HUES64 (cell line): Measurements from ENCODE around the gene ACVR1C.
"Not testable (repeated sequence)": the region's sequence is repeated elsewhere in the genome, so short reads cannot be mapped to it uniquely, and the experiment has no call there.

Source experiments
- H3K27ac ChIP-seq: 2 replicates; pipeline ENCODE4 v1.7.0; 2013; ENCODE audit warnings: low read depth, low read length, inconsistent platforms
- H3K27me3 ChIP-seq: 2 replicates; pipeline ENCODE4 v1.6.1; 2013; ENCODE audit warnings: mild to moderate bottlenecking, low read length; ENCODE audit not compliant: insufficient read depth
- H3K36me3 ChIP-seq: 2 replicates; pipeline ENCODE4 v1.6.1; 2013; ENCODE audit warnings: mild to moderate bottlenecking, low read length; ENCODE audit not compliant: insufficient read depth
- H3K4me1 ChIP-seq: 2 replicates; pipeline ENCODE4 v1.6.1; 2013; ENCODE audit warnings: mild to moderate bottlenecking, low read length, moderate library complexity; ENCODE audit not compliant: insufficient read depth
- H3K4me3 ChIP-seq: 2 replicates; pipeline ENCODE4 v1.5.1; 2013; ENCODE audit warnings: mild to moderate bottlenecking, low read length, moderate library complexity
- H3K9ac ChIP-seq: 2 replicates; pipeline ENCODE4 v1.6.1; 2013; ENCODE audit warnings: mild to moderate bottlenecking, low read depth, low read length
- H3K9me3 ChIP-seq: 2 replicates; pipeline ENCODE4 v1.6.1; 2013; ENCODE audit warnings: low read depth, low read length; ENCODE audit not compliant: insufficient read depth
- WGBS: fragments of 150-250, 120-280 bp; methylation state at CpG from one replicate; pipeline ENCODE4 v1.1.7; 2013; ENCODE audit warnings: missing lambda C conversion rate; 5-methylcytosine and 5-hydroxymethylcytosine counted together

Gene ACVR1C

DNA sequence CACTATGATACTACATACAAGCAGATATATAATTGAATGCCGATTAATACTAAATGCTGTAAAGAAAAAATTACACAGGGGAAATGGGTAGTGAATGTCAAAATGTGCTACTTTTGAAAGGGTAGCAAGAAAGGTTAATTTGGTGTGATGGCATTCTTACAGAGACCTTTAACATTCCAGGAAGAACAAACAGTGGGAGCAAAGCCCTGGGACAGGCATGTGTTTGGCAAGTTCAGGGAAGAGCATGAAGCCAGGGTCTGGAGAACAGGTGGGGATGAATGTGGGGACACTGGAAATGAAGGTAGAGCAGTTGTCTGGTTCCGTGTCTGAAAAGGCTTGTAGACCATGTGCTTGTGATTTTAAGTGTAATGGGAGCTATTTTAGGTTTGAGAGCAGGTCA is 102.6 kb downstream of the ACVR1C start:
- WGBS, result 91% methylated on average over 2 of the region's 2 CpGs

DNA sequence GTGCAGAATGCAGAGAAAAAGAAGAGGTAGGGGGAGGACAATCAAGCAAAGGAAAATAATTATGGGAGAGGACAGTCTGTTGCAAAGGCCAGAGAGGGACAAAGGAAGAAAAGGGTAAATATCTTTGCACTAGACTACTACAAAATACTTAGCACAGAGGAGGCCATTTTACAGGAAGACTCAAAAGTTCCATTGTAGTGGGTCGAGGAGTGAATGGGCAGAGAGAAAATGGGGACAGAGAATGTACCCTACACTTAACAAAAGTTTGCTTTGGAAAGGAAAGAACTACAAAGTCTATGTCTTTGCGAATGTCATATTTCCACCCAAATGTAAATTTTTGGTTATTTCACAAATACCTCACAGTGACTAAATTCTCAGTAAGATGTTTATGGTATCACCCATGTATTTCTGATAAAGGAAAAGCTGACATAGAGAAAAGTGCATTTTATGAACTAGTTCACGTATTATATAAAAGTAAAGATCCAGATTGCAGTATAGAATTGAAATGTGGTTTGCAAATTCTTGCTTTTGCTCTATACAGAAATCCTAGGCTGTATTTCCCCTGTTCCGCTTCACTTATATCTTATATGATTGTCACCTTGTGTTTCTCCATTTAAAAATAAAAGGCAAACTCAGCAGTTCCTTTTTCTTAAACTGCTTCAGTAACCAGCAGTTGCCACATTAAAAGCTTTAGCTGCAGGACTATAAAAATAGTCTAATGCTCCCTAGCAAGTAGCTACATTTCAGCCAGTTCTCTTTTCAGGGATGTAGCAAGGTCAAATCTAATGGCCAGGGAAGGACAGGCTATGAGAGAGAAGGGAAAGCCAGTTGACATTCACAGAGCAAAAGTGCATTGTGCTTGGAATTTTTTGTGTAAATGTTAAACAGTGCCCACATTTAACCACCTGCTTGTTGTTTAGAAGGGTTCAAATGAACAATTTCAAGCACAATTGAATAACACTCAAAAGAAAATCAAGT is 105.1 kb downstream of the ACVR1C start:
- Histone ChIP-seq H3K4me1 (no peaks in the 10 kb centered on the region), H3K4me3 (no peak overlapping the region), H3K9me3 (no peaks in the 10 kb centered on the region), H3K27ac (no peak overlapping the region), H3K9ac (no peak overlapping the region), H3K27me3 (no peaks in the 10 kb centered on the region), H3K36me3 (no peaks in the 10 kb centered on the region)
- 90% methylated on average over 3 of the region's 4 CpGs for WGBS

More for the DNA sequence above, 102.6 kb downstream of the ACVR1C start:
- Histone ChIP-seq H3K4me1 (no peaks in the 10 kb centered on the region), H3K27me3 (no peaks in the 10 kb centered on the region), H3K9me3 (no peaks in the 10 kb centered on the region), H3K27ac (no peak overlapping the region), H3K36me3 (no peaks in the 10 kb centered on the region), H3K4me3 (no peak overlapping the region), H3K9ac (no peak overlapping the region)

DNA sequence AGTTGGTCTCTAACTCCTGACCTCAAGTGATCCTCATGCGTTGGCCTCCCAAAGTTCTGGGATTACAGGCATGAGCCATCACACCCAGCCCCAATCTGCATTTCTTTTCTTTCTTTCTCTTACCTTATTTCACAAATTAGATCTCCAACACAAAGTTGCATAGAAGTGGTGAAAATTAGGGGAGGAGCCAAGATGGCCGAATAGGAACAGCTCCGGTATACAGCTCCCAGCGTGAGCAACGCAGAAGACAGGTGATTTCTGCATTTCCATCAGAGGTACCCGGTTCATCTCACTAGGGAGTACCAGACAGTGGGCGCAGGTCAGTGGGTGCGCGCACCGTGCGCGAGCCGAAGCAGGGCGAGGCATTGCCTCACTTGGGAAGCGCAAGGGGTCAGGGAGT is 113.7 kb downstream of the ACVR1C start:
- not testable (repeated sequence) for H3K36me3 ChIP-seq, H3K27me3 ChIP-seq, H3K4me1 ChIP-seq, H3K27ac ChIP-seq, H3K9ac ChIP-seq, H3K9me3 ChIP-seq
- peak overlapping the region; percentile 35 for H3K4me3 ChIP-seq
- 82% methylated on average over 15 of the region's 15 CpGs for WGBS

DNA sequence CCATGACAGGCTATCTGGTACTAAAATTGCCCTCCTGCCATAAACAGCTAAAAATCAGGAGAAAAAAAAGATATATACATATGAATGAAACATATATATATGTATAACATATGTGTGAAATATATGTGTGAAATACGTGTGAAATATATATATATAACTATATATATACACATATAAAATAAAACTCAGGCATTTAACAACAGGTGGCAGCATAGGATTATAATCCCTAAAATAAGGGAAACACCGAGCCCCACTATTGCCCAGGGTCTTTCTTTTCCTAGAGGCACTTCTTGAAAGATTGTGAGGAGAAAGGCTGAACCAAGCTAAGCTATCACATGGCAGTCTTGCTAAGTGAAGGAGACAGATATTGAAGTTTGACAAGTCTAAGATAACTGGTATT is 118.9 kb downstream of the ACVR1C start:
- H3K9me3 ChIP-seq, result 0 out of 2 replicates have a peak, but pooled peaks cover 4% of the 10 kb centered on the region
- H3K27me3 ChIP-seq, result no peaks in the 10 kb centered on the region
- 85% methylated on average over 1 of the region's 2 CpGs for WGBS
- H3K9ac ChIP-seq, result no peak overlapping the region
- H3K36me3 ChIP-seq, result no peaks in the 10 kb centered on the region
- H3K4me1 ChIP-seq, result no peaks in the 10 kb centered on the region
- H3K4me3 ChIP-seq, result no peak overlapping the region
- H3K27ac ChIP-seq, result no peak overlapping the region

- H3K9ac ChIP-seq, result no peak overlapping the region
- no peaks in the 10 kb centered on the region for H3K36me3 ChIP-seq
- no peaks in the 10 kb centered on the region for H3K27me3 ChIP-seq
- 86% methylated on average over 2 of the region's 3 CpGs for WGBS
- no peaks in the 10 kb centered on the region for H3K4me1 ChIP-seq
- no peak overlapping the region for H3K27ac ChIP-seq
- H3K9me3 ChIP-seq, result 0 out of 2 replicates have a peak, but pooled peaks cover 4% of the 10 kb centered on the region
- H3K4me3 ChIP-seq, result no peak overlapping the region
These were observed 120.0 kb downstream of the ACVR1C start for GRCh38 chr2:157508676-157509075.

DNA sequence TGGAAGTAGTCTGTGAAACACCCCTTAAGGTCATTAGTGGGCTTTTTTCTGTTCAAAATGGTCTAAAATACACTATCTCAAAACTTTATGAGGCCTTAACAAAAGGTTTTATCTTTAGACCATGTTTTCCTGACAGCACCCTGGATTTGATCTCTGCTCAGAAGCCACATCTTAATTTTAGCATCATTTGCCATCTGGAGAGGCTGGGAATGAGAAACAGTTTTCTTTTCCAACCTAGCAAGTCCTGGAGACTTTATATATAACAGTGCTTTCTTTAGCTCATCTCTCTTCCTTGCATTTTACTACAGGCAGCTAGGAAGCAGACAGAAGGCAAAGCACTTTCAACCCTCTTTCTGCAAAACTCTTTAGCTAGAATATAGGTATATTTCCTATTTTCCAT is 122.1 kb downstream of the ACVR1C start:
- Histone ChIP-seq H3K4me3 (no peak overlapping the region), H3K27me3 (no peaks in the 10 kb centered on the region), H3K4me1 (no peaks in the 10 kb centered on the region), H3K9ac (no peak overlapping the region), H3K9me3 (0 out of 2 replicates have a peak, but pooled peaks cover 4% of the 10 kb centered on the region), H3K36me3 (no peaks in the 10 kb centered on the region), H3K27ac (no peak overlapping the region)

DNA sequence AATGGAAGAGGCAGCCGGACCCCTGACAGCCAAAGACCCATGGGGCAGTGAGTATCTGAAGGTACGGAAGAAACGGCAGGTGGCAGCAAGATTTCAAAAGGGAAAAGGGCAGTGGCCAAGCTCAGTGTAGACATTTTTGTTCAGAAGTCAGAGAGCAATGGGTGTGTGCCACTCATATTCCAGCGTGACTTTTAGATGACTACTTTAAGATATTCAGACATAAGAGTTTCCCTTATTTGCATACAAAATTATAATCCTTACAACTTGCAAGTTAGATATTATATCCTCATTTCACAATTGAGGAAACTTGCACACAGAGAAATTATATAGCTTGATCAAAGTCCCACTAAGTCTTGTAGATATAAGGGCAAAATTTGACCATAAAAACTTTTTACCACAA is 124.0 kb downstream of the ACVR1C start:
- H3K27me3 ChIP-seq, result no peaks in the 10 kb centered on the region
- H3K4me3 ChIP-seq, result no peak overlapping the region
- no peak overlapping the region for H3K27ac ChIP-seq
- no peak overlapping the region for H3K9ac ChIP-seq
- H3K36me3 ChIP-seq, result no peaks in the 10 kb centered on the region
- no peaks in the 10 kb centered on the region for H3K9me3 ChIP-seq
- H3K4me1 ChIP-seq, result no peaks in the 10 kb centered on the region
- 82% methylated on average over 4 of the region's 4 CpGs for WGBS

DNA sequence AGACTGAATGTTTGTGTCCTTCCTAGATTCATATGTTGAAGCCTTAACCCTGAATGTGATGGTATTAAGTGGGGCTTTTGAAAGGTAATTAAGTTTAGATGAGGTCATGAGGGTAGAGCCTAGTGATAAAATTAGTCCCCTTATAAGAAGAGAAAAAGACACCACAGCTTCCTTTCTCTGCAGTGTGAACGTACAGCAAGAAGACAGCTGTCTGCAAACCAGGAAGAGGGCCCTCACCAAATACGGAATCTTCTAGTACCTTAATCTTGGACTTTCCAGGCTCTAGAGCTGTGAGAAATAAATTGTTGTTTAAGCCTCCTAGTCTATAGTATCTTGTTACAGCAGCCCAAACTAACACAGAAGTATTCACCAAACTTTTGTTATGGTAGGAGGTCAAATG is 127.6 kb downstream of the ACVR1C start:
- no peak overlapping the region for H3K4me3 ChIP-seq
- 100% methylated on average over 1 of the region's 2 CpGs for WGBS
- H3K9me3 ChIP-seq, result no peaks in the 10 kb centered on the region
- no peaks in the 10 kb centered on the region for H3K27me3 ChIP-seq
- H3K9ac ChIP-seq, result no peak overlapping the region
- H3K27ac ChIP-seq, result no peak overlapping the region
- 0 out of 2 replicates have a peak, but pooled peaks cover 6% of the 10 kb centered on the region for H3K4me1 ChIP-seq
- no peaks in the 10 kb centered on the region for H3K36me3 ChIP-seq

- 100% methylated on average over 1 of the region's 1 CpG for WGBS
- no peaks in the 10 kb centered on the region for H3K36me3 ChIP-seq
- H3K4me1 ChIP-seq, result 0 out of 2 replicates have a peak, but pooled peaks cover 6% of the 10 kb centered on the region
- H3K27ac ChIP-seq, result no peak overlapping the region
- no peak overlapping the region for H3K9ac ChIP-seq
- H3K4me3 ChIP-seq, result no peak overlapping the region
- no peaks in the 10 kb centered on the region for H3K27me3 ChIP-seq
- no peaks in the 10 kb centered on the region for H3K9me3 ChIP-seq
These were observed 128.3 kb downstream of the ACVR1C start for GRCh38 chr2:157500334-157500733.

DNA sequence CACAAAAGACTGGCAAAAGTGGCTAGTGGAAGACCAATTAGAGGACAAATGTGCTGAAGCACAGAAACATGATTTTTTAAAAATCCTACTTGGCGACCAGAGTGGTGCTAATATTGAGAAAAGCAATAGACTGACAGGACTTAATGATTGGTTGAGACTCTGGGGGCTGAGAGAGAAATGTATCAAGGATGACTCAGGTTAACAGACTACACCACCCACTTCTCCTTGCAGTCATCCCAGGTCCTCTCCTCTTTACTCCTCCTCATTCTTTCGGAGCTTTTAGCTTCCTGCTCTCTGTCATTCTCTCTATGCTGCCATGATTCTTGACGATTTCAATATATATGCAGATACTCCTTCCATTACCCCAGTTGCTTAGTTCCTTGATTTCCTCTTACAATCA is 130.2 kb downstream of the ACVR1C start:
- Histone ChIP-seq H3K9me3 (no peaks in the 10 kb centered on the region), H3K27ac (no peak overlapping the region), H3K4me3 (no peak overlapping the region), H3K27me3 (no peaks in the 10 kb centered on the region), H3K36me3 (no peaks in the 10 kb centered on the region), H3K9ac (no peak overlapping the region), H3K4me1 (0 out of 2 replicates have a peak, but pooled peaks cover 6% of the 10 kb centered on the region)
- whole genome bisulfite sequencing, result 78% methylated on average over 3 of the region's 3 CpGs

GRCh38 chr2:157497638-157498314 is 130.9 kb downstream of the ACVR1C start:
- 38% methylated on average over 5 of the region's 7 CpGs for WGBS
- H3K4me3 ChIP-seq, result no peak overlapping the region
- H3K9ac ChIP-seq, result no peak overlapping the region

More at GRCh38 chr2:157497638-157498314, 130.9 kb downstream of the ACVR1C start:
- Histone ChIP-seq H3K27me3 (no peaks in the 10 kb centered on the region), H3K27ac (no peak overlapping the region), H3K9me3 (no peaks in the 10 kb centered on the region), H3K4me1 (0 out of 2 replicates have a peak, but pooled peaks cover 6% of the 10 kb centered on the region), H3K36me3 (no peaks in the 10 kb centered on the region)
